Ramos (cell line): Measurements from ENCODE around the gene EGFR.

Experiments used
- in situ Hi-C: fragments of 300-500 bp; cut with MboI; formaldehyde crosslinking; loops from one replicate; pipeline ENCODE4 v1.14.3; 2022; ENCODE audit warnings: low sequenced_read_pairs; ENCODE audit not compliant: unreplicated experiment

EGFR gene

GRCh38 chr7:55251911-55252310 is 233.1 kb downstream of the EGFR start:
- in situ Hi-C loops, result loop anchor here (10.0 kb wide), 1 partner anchor 477 kb away; no protein-coding TSS in a partner anchor

GRCh38 chr7:55252386-55252785 is 233.6 kb downstream of the EGFR start:
- in situ Hi-C loops, result loop anchor here (10.0 kb wide), 1 partner anchor 478 kb away; no protein-coding TSS in a partner anchor

- in situ Hi-C loops, result loop anchor here (10.0 kb wide), 1 partner anchor 478 kb away; no protein-coding TSS in a partner anchor
Observed at GRCh38 chr7:55253188-55253587, 234.4 kb downstream of the EGFR start.

GRCh38 chr7:55254242-55254595 is 235.4 kb downstream of the EGFR start:
- in situ Hi-C loops, result loop anchor here (10.0 kb wide), 1 partner anchor 479 kb away; no protein-coding TSS in a partner anchor

- in situ Hi-C loops, result loop anchor here (10.0 kb wide), 1 partner anchor 480 kb away; no protein-coding TSS in a partner anchor
Observed at GRCh38 chr7:55254596-55255495, 236.0 kb downstream of the EGFR start.

GRCh38 chr7:55255496-55256445 is 237.0 kb downstream of the EGFR start:
- in situ Hi-C loops, result loop anchor here (10.0 kb wide), 1 partner anchor 481 kb away; no protein-coding TSS in a partner anchor

- in situ Hi-C loops, result loop anchor here (10.0 kb wide), 1 partner anchor 484 kb away; no protein-coding TSS in a partner anchor
Observed at GRCh38 chr7:55258631-55259030, 239.8 kb downstream of the EGFR start.

GRCh38 chr7:55260171-55260570 is 241.4 kb downstream of the EGFR start:
- in situ Hi-C loops, result no loop called here

GRCh38 chr7:55260676-55261385 is 242.0 kb downstream of the EGFR start:
- in situ Hi-C loops, result no loop called here
